NB4 (cell line): ENCODE measurements around the gene MYO9B.

Experiments
- DNase-seq: peaks from one replicate; pipeline ENCODE4 v3.0.0; 2010; ENCODE audit warnings: low read depth
- H3K4me3 ChIP-seq: one replicate; pipeline ENCODE4 v1.5.1; 2011; ENCODE audit warnings: mild to moderate bottlenecking, low read depth, low read length, moderate library complexity
- MYC ChIP-seq: IDR thresholded peaks from 2 replicates; pipeline ENCODE4 v1.6.1; 2011; ENCODE audit warnings: low read depth, low read length
- POLR2A ChIP-seq: IDR thresholded peaks from 2 replicates; pipeline ENCODE4 v1.6.1; 2011; ENCODE audit warnings: mild to moderate bottlenecking; ENCODE audit not compliant: insufficient read length; ENCODE audit errors: extremely low read depth
- TF ChIP-seq, protein P1 (sequence below): IDR thresholded peaks from one replicate; pipeline ENCODE4 v1.5.1; 2012; ENCODE audit warnings: low read depth, low read length
- TF ChIP-seq, protein P2 (sequence below): IDR thresholded peaks from 2 replicates; pipeline ENCODE4 v1.6.1; 2011; ENCODE audit warnings: low read depth, low read length

MYO9B gene

DNA sequence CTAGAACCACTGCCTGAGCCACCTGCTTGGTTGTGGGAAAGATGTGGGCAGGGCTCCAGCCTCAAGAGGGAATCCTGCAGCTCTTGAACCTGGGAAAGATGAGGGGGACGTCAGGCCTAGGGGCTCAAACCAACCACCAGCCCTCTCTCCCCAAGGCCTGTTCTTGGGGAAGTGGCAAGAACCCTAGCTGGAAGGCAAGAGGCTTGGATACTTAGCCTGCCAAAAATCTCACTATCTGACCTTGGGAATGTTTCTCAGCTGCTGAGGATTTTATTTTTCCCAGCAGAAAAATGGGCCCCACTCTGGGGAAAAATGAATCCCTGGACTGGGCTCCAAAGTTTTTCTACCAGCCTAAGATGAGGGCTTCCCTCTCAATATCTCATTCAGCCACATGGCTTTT is 184.4 kb downstream of the MYO9B start:
- no peak overlapping the region for H3K4me3 ChIP-seq
- no peak for DNase-seq
- TF ChIP-seq, protein P1, sequence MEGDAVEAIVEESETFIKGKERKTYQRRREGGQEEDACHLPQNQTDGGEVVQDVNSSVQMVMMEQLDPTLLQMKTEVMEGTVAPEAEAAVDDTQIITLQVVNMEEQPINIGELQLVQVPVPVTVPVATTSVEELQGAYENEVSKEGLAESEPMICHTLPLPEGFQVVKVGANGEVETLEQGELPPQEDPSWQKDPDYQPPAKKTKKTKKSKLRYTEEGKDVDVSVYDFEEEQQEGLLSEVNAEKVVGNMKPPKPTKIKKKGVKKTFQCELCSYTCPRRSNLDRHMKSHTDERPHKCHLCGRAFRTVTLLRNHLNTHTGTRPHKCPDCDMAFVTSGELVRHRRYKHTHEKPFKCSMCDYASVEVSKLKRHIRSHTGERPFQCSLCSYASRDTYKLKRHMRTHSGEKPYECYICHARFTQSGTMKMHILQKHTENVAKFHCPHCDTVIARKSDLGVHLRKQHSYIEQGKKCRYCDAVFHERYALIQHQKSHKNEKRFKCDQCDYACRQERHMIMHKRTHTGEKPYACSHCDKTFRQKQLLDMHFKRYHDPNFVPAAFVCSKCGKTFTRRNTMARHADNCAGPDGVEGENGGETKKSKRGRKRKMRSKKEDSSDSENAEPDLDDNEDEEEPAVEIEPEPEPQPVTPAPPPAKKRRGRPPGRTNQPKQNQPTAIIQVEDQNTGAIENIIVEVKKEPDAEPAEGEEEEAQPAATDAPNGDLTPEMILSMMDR: no peak
- TF ChIP-seq, protein P2, sequence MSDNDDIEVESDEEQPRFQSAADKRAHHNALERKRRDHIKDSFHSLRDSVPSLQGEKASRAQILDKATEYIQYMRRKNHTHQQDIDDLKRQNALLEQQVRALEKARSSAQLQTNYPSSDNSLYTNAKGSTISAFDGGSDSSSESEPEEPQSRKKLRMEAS: no peak
- TF ChIP-seq MYC: no peak
- TF ChIP-seq POLR2A: no peak

DNA sequence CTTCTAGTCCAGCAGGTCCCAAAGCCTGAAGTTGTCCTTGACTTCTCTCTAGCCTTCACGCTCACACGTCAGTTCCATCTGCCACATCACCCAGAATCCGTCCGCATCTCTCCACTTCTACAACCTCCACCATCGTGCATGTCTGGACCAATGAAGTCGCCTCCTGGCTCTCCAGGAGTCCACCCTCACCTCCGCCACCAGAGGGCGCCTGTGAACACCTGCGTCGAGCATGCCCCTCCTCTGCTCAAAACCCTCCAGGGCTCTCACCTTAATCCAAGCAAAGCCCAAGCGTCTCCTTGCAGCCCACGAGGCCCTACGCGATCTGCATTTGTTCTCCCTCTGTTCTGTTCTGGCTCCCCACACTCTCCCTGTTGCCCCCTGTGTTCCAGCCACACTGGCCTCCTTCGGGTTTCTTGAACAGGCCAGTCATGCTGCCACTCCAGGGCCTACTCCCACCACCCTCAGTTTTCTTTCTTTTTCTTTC is 185.3 kb downstream of the MYO9B start:
- TF ChIP-seq POLR2A: no peak
- TF ChIP-seq, protein P2: peak; percentile 85
- TF ChIP-seq MYC: peak; percentile 52
- TF ChIP-seq, protein P1: peak; percentile 92
- peak; percentile 91 for DNase-seq
- no peak overlapping the region for H3K4me3 ChIP-seq

DNA sequence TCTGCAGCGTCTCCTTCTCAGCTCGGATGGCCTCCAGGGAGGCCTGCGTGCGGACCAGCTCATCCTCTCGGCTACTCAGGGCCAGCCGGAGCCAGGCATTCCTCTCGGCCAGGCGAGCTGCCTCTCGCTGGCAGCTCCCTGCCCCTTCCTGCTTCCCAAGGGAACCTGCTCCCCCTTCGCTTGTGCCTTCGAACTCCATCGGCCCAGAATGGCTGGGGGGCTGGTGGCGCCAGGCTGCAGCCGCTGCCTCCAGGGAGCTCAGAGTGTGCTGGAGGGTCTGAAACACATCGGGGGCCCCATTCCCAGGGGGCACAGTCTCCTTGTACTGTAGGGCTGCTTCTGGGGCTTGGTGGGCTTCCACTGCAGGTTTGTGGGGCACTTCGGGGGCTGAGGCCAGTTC is 187.0 kb downstream of the MYO9B start:
- TF ChIP-seq MYC: no peak
- TF ChIP-seq POLR2A: no peak
- TF ChIP-seq, protein P1: no peak
- TF ChIP-seq, protein P2: no peak
- DNase-seq: no peak
- H3K4me3 ChIP-seq: no peak overlapping the region
